GM21529 (cell line): ENCODE results near the gene C20orf141.

Experiments
- ATAC-seq: cut with Tn5 transposase; IDR thresholded peaks from one replicate; pipeline ENCODE4 v1.9.1; 2021; ENCODE audit not compliant: unreplicated experiment

Gene C20orf141

DNA sequence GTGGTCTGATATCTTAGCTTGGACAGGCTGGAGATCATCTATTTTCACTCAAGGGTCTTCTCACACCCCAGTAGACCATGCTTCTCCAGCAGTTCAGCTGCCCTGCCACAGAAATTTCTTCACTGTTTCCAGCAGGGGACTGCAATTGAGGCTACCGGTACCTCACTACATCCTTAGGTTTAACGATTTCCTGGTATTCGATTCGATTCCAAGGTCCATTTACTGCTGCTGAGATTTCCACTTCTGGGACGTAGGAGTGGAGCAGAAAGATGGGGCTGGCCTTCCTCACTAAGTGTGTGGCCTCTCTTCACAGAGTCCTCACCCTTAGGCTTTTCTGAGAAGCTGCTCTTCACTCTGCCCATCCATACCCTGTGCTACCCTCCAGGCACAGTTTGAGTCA lies 31.9 kb downstream of the C20orf141 start:
- ATAC-seq = no peak

DNA sequence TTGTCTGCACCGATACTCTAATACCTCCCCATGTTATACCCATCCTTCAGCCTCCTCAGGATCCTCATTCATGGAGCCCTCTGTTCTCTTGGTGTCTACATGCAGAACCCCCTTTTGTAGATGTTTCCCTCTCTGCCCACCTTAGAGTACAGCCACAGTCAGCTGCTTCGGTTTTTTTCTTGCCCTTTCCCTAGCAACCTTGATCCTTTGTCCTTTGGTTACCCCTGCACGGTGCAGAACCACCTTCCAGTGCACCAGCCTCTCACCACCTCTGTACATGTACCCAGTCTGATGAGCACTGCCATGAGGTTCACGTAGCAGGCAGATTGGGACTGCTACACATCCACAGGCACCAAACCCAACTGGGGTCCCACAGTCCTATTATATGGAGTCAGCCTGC lies 33.0 kb downstream of the C20orf141 start:
- no peak for ATAC-seq

DNA sequence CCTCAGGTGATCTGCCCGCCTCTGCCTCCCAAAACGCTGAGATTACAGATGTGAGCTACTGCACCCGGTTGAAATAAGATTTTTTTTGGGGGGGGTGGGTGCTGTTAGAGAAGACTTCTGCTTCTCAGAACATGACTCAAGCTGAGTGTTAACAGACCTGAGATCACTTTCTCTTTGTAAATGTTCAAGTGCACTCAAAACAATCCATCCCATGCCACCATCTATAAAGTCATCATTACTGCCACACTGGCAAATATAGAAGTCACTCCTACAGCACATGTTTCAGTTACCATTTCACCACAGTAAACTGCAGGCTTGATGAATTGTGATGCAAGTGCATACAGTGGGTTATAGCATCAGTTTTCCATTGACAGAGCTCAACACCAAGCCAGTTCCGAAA lies 34.7 kb downstream of the C20orf141 start:
- ATAC-seq = no peak

DNA sequence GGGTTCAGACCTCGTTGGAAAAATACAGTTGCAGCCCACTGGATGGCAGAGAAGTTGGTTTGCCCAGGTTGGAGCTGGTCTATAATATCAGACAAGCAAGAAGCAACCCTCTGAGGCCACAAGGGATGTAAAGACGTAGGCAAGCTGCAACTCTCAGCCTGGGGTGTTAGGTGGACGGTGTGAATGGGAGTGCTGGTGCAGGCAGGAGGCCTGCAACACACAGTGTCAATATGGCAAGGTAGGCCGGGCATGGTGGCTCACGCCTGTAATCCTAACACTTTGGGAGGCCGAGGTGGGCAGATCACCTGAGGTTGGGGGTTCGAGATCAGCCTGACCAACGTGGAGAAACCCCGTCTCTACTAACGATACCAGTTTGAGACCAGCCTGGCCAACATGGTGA lies 36.3 kb downstream of the C20orf141 start:
- ATAC-seq = no peak

DNA sequence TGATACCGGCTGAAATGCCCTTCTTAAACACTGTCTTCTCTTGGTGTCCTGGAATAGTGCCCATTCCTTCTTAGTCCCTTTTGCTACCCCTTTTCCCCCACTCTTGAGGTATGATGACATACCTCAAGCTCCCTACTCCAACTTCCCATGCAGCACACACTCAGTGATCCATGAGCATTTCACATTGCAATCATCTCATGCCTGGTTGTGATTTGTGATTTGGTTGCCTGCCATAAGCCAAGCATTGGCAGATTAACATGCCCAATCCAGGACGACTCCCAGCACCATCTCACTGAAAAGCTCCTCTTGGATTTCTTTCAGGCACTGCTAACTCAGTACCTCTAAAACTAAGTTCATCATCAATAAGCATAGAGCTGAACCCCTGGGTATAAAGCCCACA lies 43.8 kb downstream of the C20orf141 start:
- ATAC-seq = no peak

DNA sequence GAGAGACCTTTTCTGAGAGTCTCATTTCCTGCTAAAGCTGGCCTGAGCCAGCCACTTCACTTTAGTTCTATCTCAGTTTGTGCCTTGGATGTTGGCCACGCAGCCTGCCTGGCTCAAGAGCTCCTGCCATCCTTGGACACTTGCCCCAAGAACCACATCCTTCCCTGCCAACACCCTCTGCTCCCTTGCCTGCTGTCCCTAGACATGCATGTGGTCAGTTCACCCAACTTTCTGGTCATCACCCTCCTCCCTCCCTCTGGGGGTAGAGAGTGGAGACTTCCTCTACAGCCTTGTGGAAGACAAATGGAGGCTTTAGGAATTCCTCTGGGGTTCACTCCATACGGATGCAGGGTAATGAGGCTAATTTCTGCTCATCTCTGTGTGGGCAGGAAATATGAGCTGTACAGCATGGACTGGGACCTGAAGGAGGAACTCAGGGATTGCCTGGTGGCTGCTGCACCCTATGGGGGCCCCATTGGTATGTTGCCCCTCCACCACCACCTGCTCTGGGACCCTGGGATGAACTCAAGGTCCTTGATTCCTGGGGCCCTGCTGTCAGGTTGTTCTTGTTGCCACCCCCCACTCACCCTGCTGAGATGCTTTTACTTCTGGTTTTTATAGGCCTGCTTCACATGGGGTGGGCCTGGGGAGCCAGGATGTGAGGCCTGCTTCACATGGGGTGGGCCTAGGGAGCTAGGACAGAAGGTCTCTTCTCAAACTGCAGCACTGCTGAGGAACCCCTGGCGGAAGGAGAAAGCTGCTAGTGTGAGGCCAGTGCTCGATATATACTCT lies 44.7 kb downstream of the C20orf141 start:
- no peak for ATAC-seq

DNA sequence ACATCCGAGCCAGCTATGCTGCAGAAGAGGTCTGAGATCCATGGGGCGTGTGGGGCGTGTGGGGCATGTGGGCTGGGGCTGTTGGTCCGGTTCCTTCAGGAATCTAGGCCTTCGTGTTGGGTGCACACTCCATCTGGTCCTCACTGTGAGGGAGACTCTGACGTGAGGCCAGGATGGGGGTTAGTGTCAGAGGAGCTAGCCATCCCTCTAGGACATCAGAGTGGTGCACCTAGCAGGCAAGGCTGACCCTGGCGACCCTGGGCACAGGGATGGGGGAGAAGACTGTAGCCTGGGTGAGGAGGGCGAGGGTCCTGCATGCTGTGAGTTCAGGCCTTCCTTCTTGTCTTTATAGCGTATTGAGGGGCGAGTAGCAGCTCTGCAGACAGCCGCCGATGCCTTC lies 49.8 kb downstream of the C20orf141 start:
- ATAC-seq = no peak

DNA sequence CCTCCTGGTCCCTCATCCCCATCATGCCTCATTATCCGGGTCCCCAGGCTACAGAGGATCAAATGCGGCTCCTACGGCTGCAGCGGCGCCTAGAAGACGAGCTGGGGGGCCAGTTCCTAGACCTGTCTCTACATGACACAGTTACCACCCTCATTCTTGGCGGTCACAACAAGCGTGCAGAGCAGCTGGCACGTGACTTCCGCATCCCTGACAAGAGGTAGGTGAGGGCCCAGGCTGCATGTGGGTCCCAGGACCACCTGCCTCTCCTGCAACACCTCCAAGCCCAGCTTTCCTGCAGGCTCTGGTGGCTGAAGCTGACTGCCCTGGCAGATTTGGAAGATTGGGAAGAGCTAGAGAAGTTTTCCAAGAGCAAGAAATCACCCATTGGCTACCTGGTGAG lies 50.3 kb downstream of the C20orf141 start:
- no peak for ATAC-seq
